Heart left ventricle (tissue), 16 donors: ENCODE results near the gene STK25. TPM values are rescaled to one million over a fixed set of nuclear protein-coding genes. Genes with fewer than 3 reads are reported as not detected.

Experiments used
- ATAC-seq, 4 donors: fragments of 200-7000 bp; cut with Tn5 transposase; one replicate each; pipeline ENCODE4 v1.9.1; 2020 to 2022; ENCODE audit warnings: moderate library complexity in 4 of 4, mild to moderate bottlenecking in 3 of 4, moderate number of reproducible peaks in 1 of 4
- DNase-seq, 5 donors: peaks; one replicate each; pipeline ENCODE4 v3.0.0-alpha.2; 2020
- H3K27ac ChIP-seq, 12 donors: fragments of 200-600 bp; sonication (generic) in 4 of 12; one replicate each; pipeline versions ENCODE4 v1.5.0 to v1.8.0; 2016 to 2022; ENCODE audit warnings: mild to moderate bottlenecking in 2 of 12
- H3K27me3 ChIP-seq, 9 donors: fragments of 200-600 bp; sonication (generic) in 2 of 9; one replicate each; pipeline versions ENCODE4 v1.5.1 to v1.8.0; 2016 to 2022; ENCODE audit warnings: mild to moderate bottlenecking in 3 of 9
- H3K36me3 ChIP-seq, 9 donors: fragments of 200-600 bp; sonication (generic) in 2 of 9; one replicate each; pipeline versions ENCODE4 v1.5.0 to v1.8.0; 2018 to 2022; ENCODE audit warnings: mild to moderate bottlenecking in 2 of 9
- H3K4me1 ChIP-seq, 12 donors: fragments of 200-600 bp; sonication (generic) in 4 of 12; one replicate each; pipeline versions ENCODE4 v1.5.0 to v1.8.0; 2016 to 2022; ENCODE audit warnings: mild to moderate bottlenecking in 3 of 12
- H3K4me3 ChIP-seq, 12 donors: fragments of 200-600 bp; sonication (generic) in 4 of 12; one replicate each; pipeline versions ENCODE4 v1.5.0 to v1.8.0; 2017 to 2022; ENCODE audit warnings: mild to moderate bottlenecking in 9 of 12, moderate library complexity in 4 of 12
- H3K9me3 ChIP-seq, 12 donors: fragments of 200-600 bp; sonication (generic) in 4 of 12; one replicate each; pipeline versions ENCODE4 v1.5.0 to v1.8.0; 2016 to 2022; ENCODE audit warnings: mild to moderate bottlenecking in 1 of 12
- CTCF ChIP-seq, 12 donors: fragments of 200-600 bp; sonication (generic) in 4 of 12; IDR thresholded peaks; one replicate each; pipeline versions ENCODE4 v1.5.0 to v1.8.0; 2018 to 2022; ENCODE audit warnings: antibody characterized with exemption in 12 of 12, mild to moderate bottlenecking in 5 of 12
- POLR2A ChIP-seq, 2 donors: fragments of 450-650 bp; IDR thresholded peaks; one replicate each; pipeline ENCODE4 v1.6.1; 2017; ENCODE audit warnings: antibody characterized with exemption in 2 of 2, mild to moderate bottlenecking in 2 of 2, moderate library complexity in 2 of 2
- WGBS, 4 donors: extraction: QIAGEN DNeasy Blood & Tissue Kit in 2 of 4; methylation state at CpG; one replicate each; pipeline versions ENCODE4 v1.1.5 to v1.1.7; 2013 to 2018; 5-methylcytosine and 5-hydroxymethylcytosine counted together
- intact Hi-C, 10 donors: fragments of 100-400 bp; cut with DNase I; formaldehyde crosslinking; loops; one replicate each; pipeline versions ENCODE4 v1.11.1 to v1.14.2; 2022
- polyA plus RNA-seq, 2 donors: library from polyadenylated mRNA; stranded (reverse); fragments of 200-250 nt; gene quantifications; one replicate each; pipeline ENCODE4 v1.2.3, GENCODE V29; 2013
- total RNA-seq, 9 donors: library from RNA; depleted of rRNA in 2 of 9; stranded (reverse); fragments of >200 nt in 2 of 9; fragmentation: NEBNext Ultra II Directional in 3 of 9; extraction: Animal tissue kit (Norgen Biotek cat#: 25700) in 3 of 9; gene quantifications; one replicate each; pipeline versions ENCODE4 v1.1.0 to v1.2.4, GENCODE V29; 2016 to 2023
- donor health status: ischemic (EF 13 %, LVEDD 7.1; RV severe dilation, severe dysfunction).
- donor health status: healthy with polysubstance abuse.
- donor health status: DM: no; HTN: yes; CAD: no.
- donor health status: DM: no; HTN: no; CAD: no.
- donor health status: ischemic (EF 25% LVEDD 6.9; RV normal size, moderate dysfunction).
- donor health status: ischemic (EF 25% LVEDD 5.7; RV mildly dilated, moderate dysfunction).
- donor health status: healthy.
- donor health status: DM: yes; HTN: yes; CAD: no.
- donor health status: ischemic (EF 35%, LVEDD 5.7; RV mildly dilated, moderate dysfunction).
- donor health status: nonischemic (EF 11% LVEDD 7.7; RV severe dilation, severe dysfunction).
- donor health status: DM: yes; HTN: yes; CAD: no.
- donor health status: PGD.
- donor health status: ischemic (EF 29% LVEDD 5.4; RV normal size, mild dysfunction).
- donor health status: nonischemic (EF 23%, LVEDD 6.1; RV moderate dilation, normal function).

The STK25 gene
- total and polyA plus RNA-seq, 11 donors = 76.8 to 186 (median 94.8) TPM

GRCh38 chr2:241539616-241540374, 31.4 kb upstream of the STK25 start:
- WGBS, 4 donors = 95 to 98% (median 96%) methylated on average over 6 to 11 of the region's 11 CpGs
- intact Hi-C loops = no loop called here
- H3K27me3 ChIP-seq = peaks cover 0 to 26% (median 6%) of the 10 kb centered on the region in 9 donors
- ATAC-seq (no peak), DNase-seq (no peak)
- H3K4me1 ChIP-seq = peaks cover 0 to 29% (median 14%) of the 10 kb centered on the region in 12 donors
- no peaks in the 10 kb centered on the region for H3K9me3 ChIP-seq
- H3K27ac ChIP-seq = peak overlapping the region in 1 of 12 donors; percentile 79
- no peaks in the 10 kb centered on the region for H3K36me3 ChIP-seq
- H3K4me3 ChIP-seq = peak overlapping the region in 1 of 12 donors; percentile 54
- no peak for TF ChIP-seq POLR2A (IDR thresholded peaks at IDR 0.05)
- TF ChIP-seq CTCF (IDR thresholded peaks at IDR 0.05) = no peak

- peak overlapping the region in 1 of 12 donors; percentile 54 for H3K4me3 ChIP-seq
- no peaks in the 10 kb centered on the region for H3K36me3 ChIP-seq
- WGBS, 4 donors = 84 to 89% (median 86%) methylated on average over 15 of the region's 15 CpGs
- TF ChIP-seq CTCF (IDR thresholded peaks at IDR 0.05) = no peak
- no peak for TF ChIP-seq POLR2A (IDR thresholded peaks at IDR 0.05)
- peak overlapping the region in 1 of 12 donors; percentile 79 for H3K27ac ChIP-seq
- H3K4me1 ChIP-seq = peaks cover 0 to 29% (median 14%) of the 10 kb centered on the region in 12 donors
- ATAC-seq (no peak), DNase-seq (no peak)
- H3K9me3 ChIP-seq = no peaks in the 10 kb centered on the region
- intact Hi-C loops = no loop called here
- peaks cover 0 to 26% (median 6%) of the 10 kb centered on the region in 9 donors for H3K27me3 ChIP-seq
Observed at GRCh38 chr2:241538838-241539615, 30.6 kb upstream of the STK25 start.

- H3K4me3 ChIP-seq = no peak overlapping the region
- intact Hi-C loops = no loop called here
- H3K36me3 ChIP-seq = no peaks in the 10 kb centered on the region
- DNase-seq (no peak), ATAC-seq (no peak)
- peaks cover 0 to 10% (median 0%) of the 10 kb centered on the region in 9 donors for H3K27me3 ChIP-seq
- H3K4me1 ChIP-seq = peaks cover 0 to 17% (median 5%) of the 10 kb centered on the region in 12 donors
- no peaks in the 10 kb centered on the region for H3K9me3 ChIP-seq
- no peak overlapping the region for H3K27ac ChIP-seq
- 63 to 70% (median 64%) methylated on average over 12 to 13 of the region's 13 CpGs for WGBS, 4 donors
- TF ChIP-seq CTCF (IDR thresholded peaks at IDR 0.05) = no peak
- no peak for TF ChIP-seq POLR2A (IDR thresholded peaks at IDR 0.05)
Observed at GRCh38 chr2:241535871-241536655, 27.7 kb upstream of the STK25 start.
